NCI-H187 treated with DMSO at 0.1 percent for 48 hours (cell line): Measurements from ENCODE around the gene EIF4A2.
"Not testable (repeated sequence)": the region's sequence is repeated elsewhere in the genome, so short reads cannot be mapped to it uniquely, and the experiment has no call there.

Source experiments
- DNase-seq: peaks from one replicate; lab custom pipeline; 2025; lab: John Stamatoyannopoulos, UW

EIF4A2 gene

GRCh38 chr3:186821429-186822387, 38.3 kb downstream of the EIF4A2 start:
- no peak for DNase-seq

GRCh38 chr3:186822388-186822759, 39.0 kb downstream of the EIF4A2 start:
- DNase-seq = not testable (repeated sequence)

GRCh38 chr3:186823386-186823785, 40.0 kb downstream of the EIF4A2 start:
- DNase-seq = no peak

- DNase-seq = no peak
Observed at GRCh38 chr3:186824430-186825139, 41.2 kb downstream of the EIF4A2 start.

GRCh38 chr3:186825294-186825821, 42.0 kb downstream of the EIF4A2 start:
- no peak for DNase-seq

GRCh38 chr3:186825872-186826409, 42.6 kb downstream of the EIF4A2 start:
- DNase-seq = no peak

- DNase-seq = no peak
Observed at GRCh38 chr3:186826410-186826975, 43.1 kb downstream of the EIF4A2 start.

GRCh38 chr3:186826976-186827857, 43.8 kb downstream of the EIF4A2 start:
- DNase-seq = no peak

GRCh38 chr3:186828340-186828739, 45.0 kb downstream of the EIF4A2 start:
- DNase-seq = no peak

GRCh38 chr3:186831798-186832197, 48.4 kb downstream of the EIF4A2 start:
- DNase-seq = no peak

GRCh38 chr3:186832276-186832675, 48.9 kb downstream of the EIF4A2 start:
- no peak for DNase-seq
